ENCODE results near the gene SORCS2. TPM values are rescaled to one million over a fixed set of nuclear protein-coding genes. Genes with fewer than 3 reads are reported as not detected.

The SORCS2 gene
- total RNA-seq, 2 donors from 2014 or later = 0.68 to 0.92 TPM

GRCh38 chr4:7754565-7755262, 562.4 kb downstream of the SORCS2 start:
- Histone ChIP-seq H3K4me1 (ENCODE audit: control insufficient read depth in 1 of 2, low read depth in 2 of 2) (peaks cover 0 to 7% of the 10 kb centered on the region in 2 donors), H3K27ac (no peak overlapping the region), H3K36me3 (no peaks in the 10 kb centered on the region), H3K9me3 (no peaks in the 10 kb centered on the region), H3K4me3 (no peak overlapping the region), H3K27me3 (replicated peaks; ENCODE audit: insufficient read depth) (no peaks in the 10 kb centered on the region)
- no peak for ATAC-seq (ENCODE audit: insufficient number of reproducible peaks, low FRiP score, low read depth)
- DNase-seq (ENCODE audit: low spot score) = no peak
- no peak for TF ChIP-seq CTCF (IDR thresholded peaks at IDR 0.05)

GRCh38 chr4:7755561-7755960, 563.2 kb downstream of the SORCS2 start:
- Histone ChIP-seq H3K4me3 (no peak overlapping the region), H3K4me1 (ENCODE audit: control insufficient read depth in 1 of 2, low read depth in 2 of 2) (peaks cover 0 to 7% of the 10 kb centered on the region in 2 donors), H3K36me3 (no peaks in the 10 kb centered on the region), H3K27ac (no peak overlapping the region), H3K27me3 (replicated peaks; ENCODE audit: insufficient read depth) (no peaks in the 10 kb centered on the region), H3K9me3 (no peaks in the 10 kb centered on the region)
- ATAC-seq (ENCODE audit: insufficient number of reproducible peaks, low FRiP score, low read depth) (no peak), DNase-seq (ENCODE audit: low spot score) (no peak)
- no peak for TF ChIP-seq CTCF (IDR thresholded peaks at IDR 0.05)

- no peaks in the 10 kb centered on the region for H3K9me3 ChIP-seq
- no peaks in the 10 kb centered on the region for H3K36me3 ChIP-seq
- DNase-seq (ENCODE audit: low spot score) = no peak
- peaks cover 0 to 2% of the 10 kb centered on the region in 2 donors for H3K4me1 ChIP-seq (ENCODE audit: control insufficient read depth in 1 of 2, low read depth in 2 of 2)
- ATAC-seq (ENCODE audit: insufficient number of reproducible peaks, low FRiP score, low read depth) = no peak
- no peak overlapping the region for H3K4me3 ChIP-seq
- H3K27me3 ChIP-seq (replicated peaks; ENCODE audit: insufficient read depth) = no peaks in the 10 kb centered on the region
- H3K27ac ChIP-seq = no peak overlapping the region
- no peak for TF ChIP-seq CTCF (IDR thresholded peaks at IDR 0.05)
These were observed 563.7 kb downstream of the SORCS2 start for GRCh38 chr4:7756071-7756470.

- Histone ChIP-seq H3K27me3 (replicated peaks; ENCODE audit: insufficient read depth) (no peaks in the 10 kb centered on the region), H3K27ac (no peak overlapping the region), H3K4me3 (no peak overlapping the region), H3K4me1 (ENCODE audit: control insufficient read depth in 1 of 2, low read depth in 2 of 2) (no peaks in the 10 kb centered on the region), H3K9me3 (no peaks in the 10 kb centered on the region), H3K36me3 (no peaks in the 10 kb centered on the region)
- TF ChIP-seq CTCF (IDR thresholded peaks at IDR 0.05) = no peak
- DNase-seq (ENCODE audit: low spot score) (no peak), ATAC-seq (ENCODE audit: insufficient number of reproducible peaks, low FRiP score, low read depth) (no peak)
These were observed 564.4 kb downstream of the SORCS2 start for GRCh38 chr4:7756561-7757355.
